Activated CD4-positive, alpha-beta T cell treated with anti-CD3 and anti-CD28 coated beads, Interleukin-2, amount 50 U/mL, for 24 hours (primary cell): ENCODE measurements around the gene SYT12.
"Not testable (repeated sequence)": the region's sequence is repeated elsewhere in the genome, so short reads cannot be mapped to it uniquely, and the experiment has no call there.

Source experiments
- DNase-seq, 2 donors: peaks; one replicate each; pipeline ENCODE4 v3.0.0-alpha.2; 2020; ENCODE audit warnings: low read depth in 1 of 2, low spot score in 1 of 2

SYT12 gene

GRCh38 chr11:67022961-67023956, at the start of gene SYT12:
SYT12 (plus strand) TSS chr11:67023134; CDS start chr11:67030145, 7,011 bp downstream.
- DNase-seq, result no peak

- no peak for DNase-seq
Measured at GRCh38 chr11:66973956-66974580, 48.9 kb upstream of the SYT12 start.

- DNase-seq, result no peak
Measured at GRCh38 chr11:66974724-66975404, 48.1 kb upstream of the SYT12 start, which contains the start of gene C11orf86. C11orf86 (plus strand) TSS chr11:66975304; CDS start chr11:66975363, 59 bp downstream.

- no peak for DNase-seq
Measured at GRCh38 chr11:66975405-66976027, 47.4 kb upstream of the SYT12 start.

GRCh38 chr11:66976028-66976467, 46.9 kb upstream of the SYT12 start:
- no peak for DNase-seq

- DNase-seq, result no peak
Measured at GRCh38 chr11:66976925-66977324, 46.0 kb upstream of the SYT12 start.

GRCh38 chr11:66978229-66978628, 44.7 kb upstream of the SYT12 start:
- no peak for DNase-seq

- no peak for DNase-seq
Measured at GRCh38 chr11:66978717-66979116, 44.2 kb upstream of the SYT12 start.

GRCh38 chr11:66979336-66979980, 43.5 kb upstream of the SYT12 start:
- no peak for DNase-seq

GRCh38 chr11:66981976-66982578, 40.9 kb upstream of the SYT12 start:
- DNase-seq, result no peak

GRCh38 chr11:66983275-66983924, 39.5 kb upstream of the SYT12 start:
- DNase-seq, result no peak

GRCh38 chr11:66985508-66986177, 37.3 kb upstream of the SYT12 start:
- DNase-seq, result no peak

GRCh38 chr11:66986178-66986545, 36.8 kb upstream of the SYT12 start:
- DNase-seq, result no peak

- no peak for DNase-seq
Measured at GRCh38 chr11:66987158-66987620, 35.7 kb upstream of the SYT12 start.

- no peak for DNase-seq
Measured at GRCh38 chr11:66987924-66988637, 34.9 kb upstream of the SYT12 start.

GRCh38 chr11:66988741-66989140, 34.2 kb upstream of the SYT12 start:
- not testable (repeated sequence) for DNase-seq

GRCh38 chr11:66989360-66989759, 33.6 kb upstream of the SYT12 start:
- DNase-seq, result not testable (repeated sequence)

- DNase-seq, result no peak
Measured at GRCh38 chr11:66992041-66992440, 30.9 kb upstream of the SYT12 start.
